ENCODE data around the gene PTTG1. TPM values are rescaled to one million over a fixed set of nuclear protein-coding genes. Genes with fewer than 3 reads are reported as not detected.

The PTTG1 gene
- total RNA-seq, 1 experiment from 2014 or later: 239 TPM

DNA sequence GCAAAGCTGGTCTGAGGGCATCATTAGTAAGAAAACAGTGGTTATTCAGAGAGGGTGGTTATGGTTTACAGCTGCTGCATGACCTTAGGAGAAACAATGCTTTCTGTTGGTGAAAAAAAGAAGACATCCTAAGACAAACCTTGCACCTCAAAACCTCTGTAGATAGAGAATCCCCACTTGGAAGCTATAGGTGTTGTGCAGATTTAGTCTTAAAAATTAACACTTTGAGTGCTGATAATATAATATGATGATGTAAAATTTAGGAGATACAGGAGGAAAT, 1.4 kb upstream of the PTTG1 start:
- ATAC-seq (no peak), DNase-seq (ENCODE audit: low spot score) (no peak)
- Mint-ChIP-seq H3K27ac (peak overlapping the region; percentile 96), H3K36me3 (peaks cover 31% of the 10 kb centered on the region), H3K27me3 (ENCODE audit: low read depth) (no peaks in the 10 kb centered on the region), H3K9me3 (no peaks in the 10 kb centered on the region), H3K4me1 (peaks cover 54% of the 10 kb centered on the region), H3K4me3 (peak overlapping the region; percentile 98)
- ChIA-PET CTCF (interaction anchor here (0.6 to 1.4 kb wide), 2 partner anchors 20 to 65 kb away, joined by 3 to 4 read pairs; partner anchors contain the start of gene FAM200C), POLR2A (no interaction called here)
- TF ChIP-seq JAZF1 (CRISPR knock-in tag; IDR thresholded peaks at IDR 0.05) (no peak), SMAD3 (CRISPR knock-in tag; IDR thresholded peaks at IDR 0.05; ENCODE audit: borderline replicate concordance) (no peak), MXD4 (CRISPR knock-in tag; IDR thresholded peaks at IDR 0.05; ENCODE audit: borderline replicate concordance) (no peak), SP1 (CRISPR knock-in tag; conservative IDR thresholded peaks at IDR 0.05) (no peak), TEAD1 (CRISPR knock-in tag; IDR thresholded peaks at IDR 0.05) (no peak), ESRRA (CRISPR knock-in tag; IDR thresholded peaks at IDR 0.05; ENCODE audit: borderline replicate concordance) (no peak)
- TF ChIP-seq, protein P1, sequence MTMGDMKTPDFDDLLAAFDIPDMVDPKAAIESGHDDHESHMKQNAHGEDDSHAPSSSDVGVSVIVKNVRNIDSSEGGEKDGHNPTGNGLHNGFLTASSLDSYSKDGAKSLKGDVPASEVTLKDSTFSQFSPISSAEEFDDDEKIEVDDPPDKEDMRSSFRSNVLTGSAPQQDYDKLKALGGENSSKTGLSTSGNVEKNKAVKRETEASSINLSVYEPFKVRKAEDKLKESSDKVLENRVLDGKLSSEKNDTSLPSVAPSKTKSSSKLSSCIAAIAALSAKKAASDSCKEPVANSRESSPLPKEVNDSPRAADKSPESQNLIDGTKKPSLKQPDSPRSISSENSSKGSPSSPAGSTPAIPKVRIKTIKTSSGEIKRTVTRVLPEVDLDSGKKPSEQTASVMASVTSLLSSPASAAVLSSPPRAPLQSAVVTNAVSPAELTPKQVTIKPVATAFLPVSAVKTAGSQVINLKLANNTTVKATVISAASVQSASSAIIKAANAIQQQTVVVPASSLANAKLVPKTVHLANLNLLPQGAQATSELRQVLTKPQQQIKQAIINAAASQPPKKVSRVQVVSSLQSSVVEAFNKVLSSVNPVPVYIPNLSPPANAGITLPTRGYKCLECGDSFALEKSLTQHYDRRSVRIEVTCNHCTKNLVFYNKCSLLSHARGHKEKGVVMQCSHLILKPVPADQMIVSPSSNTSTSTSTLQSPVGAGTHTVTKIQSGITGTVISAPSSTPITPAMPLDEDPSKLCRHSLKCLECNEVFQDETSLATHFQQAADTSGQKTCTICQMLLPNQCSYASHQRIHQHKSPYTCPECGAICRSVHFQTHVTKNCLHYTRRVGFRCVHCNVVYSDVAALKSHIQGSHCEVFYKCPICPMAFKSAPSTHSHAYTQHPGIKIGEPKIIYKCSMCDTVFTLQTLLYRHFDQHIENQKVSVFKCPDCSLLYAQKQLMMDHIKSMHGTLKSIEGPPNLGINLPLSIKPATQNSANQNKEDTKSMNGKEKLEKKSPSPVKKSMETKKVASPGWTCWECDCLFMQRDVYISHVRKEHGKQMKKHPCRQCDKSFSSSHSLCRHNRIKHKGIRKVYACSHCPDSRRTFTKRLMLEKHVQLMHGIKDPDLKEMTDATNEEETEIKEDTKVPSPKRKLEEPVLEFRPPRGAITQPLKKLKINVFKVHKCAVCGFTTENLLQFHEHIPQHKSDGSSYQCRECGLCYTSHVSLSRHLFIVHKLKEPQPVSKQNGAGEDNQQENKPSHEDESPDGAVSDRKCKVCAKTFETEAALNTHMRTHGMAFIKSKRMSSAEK (CRISPR knock-in tag; IDR thresholded peaks at IDR 0.05; ENCODE audit: borderline replicate concordance): no peak
- TF ChIP-seq, protein P2, sequence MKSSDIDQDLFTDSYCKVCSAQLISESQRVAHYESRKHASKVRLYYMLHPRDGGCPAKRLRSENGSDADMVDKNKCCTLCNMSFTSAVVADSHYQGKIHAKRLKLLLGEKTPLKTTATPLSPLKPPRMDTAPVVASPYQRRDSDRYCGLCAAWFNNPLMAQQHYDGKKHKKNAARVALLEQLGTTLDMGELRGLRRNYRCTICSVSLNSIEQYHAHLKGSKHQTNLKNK (CRISPR knock-in tag; IDR thresholded peaks at IDR 0.05): no peak
- TF ChIP-seq, protein P3, sequence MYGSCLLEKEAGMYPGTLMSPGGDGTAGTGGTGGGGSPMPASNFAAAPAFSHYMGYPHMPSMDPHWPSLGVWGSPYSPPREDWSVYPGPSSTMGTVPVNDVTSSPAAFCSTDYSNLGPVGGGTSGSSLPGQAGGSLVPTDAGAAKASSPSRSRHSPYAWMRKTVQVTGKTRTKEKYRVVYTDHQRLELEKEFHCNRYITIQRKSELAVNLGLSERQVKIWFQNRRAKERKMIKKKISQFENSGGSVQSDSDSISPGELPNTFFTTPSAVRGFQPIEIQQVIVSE (CRISPR knock-in tag; IDR thresholded peaks at IDR 0.05; ENCODE audit: borderline replicate concordance): no peak
- TF ChIP-seq, protein P4, sequence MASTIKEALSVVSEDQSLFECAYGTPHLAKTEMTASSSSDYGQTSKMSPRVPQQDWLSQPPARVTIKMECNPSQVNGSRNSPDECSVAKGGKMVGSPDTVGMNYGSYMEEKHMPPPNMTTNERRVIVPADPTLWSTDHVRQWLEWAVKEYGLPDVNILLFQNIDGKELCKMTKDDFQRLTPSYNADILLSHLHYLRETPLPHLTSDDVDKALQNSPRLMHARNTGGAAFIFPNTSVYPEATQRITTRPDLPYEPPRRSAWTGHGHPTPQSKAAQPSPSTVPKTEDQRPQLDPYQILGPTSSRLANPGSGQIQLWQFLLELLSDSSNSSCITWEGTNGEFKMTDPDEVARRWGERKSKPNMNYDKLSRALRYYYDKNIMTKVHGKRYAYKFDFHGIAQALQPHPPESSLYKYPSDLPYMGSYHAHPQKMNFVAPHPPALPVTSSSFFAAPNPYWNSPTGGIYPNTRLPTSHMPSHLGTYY (CRISPR knock-in tag; IDR thresholded peaks at IDR 0.05): no peak

DNA sequence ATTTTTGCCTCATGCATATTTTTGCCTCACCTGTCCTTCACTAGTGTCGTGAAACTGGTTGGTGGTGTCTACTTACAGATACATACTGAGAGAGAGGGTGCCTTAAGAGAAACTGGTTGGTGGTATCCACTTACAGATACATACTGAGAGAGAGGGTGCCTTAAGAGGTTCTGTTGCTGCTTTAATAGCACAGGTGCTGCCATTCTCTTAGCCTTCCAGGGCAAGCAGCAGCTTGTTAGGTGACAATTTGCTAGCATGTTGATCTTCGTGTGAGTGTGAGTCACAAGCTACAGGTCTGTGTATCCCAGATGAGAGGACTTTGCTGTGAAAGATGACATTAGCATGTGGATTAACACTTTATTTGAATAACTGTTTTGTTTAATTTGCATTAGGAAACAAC, 1.4 kb downstream of the PTTG1 start:
- POLR2A ChIA-PET: interaction anchor here (0.7 kb wide), 1 partner anchor 304 kb away, joined by 3 read pairs; the partner anchor contains the start of gene PWWP2A
- Mint-ChIP-seq H3K4me1 (peaks cover 49% of the 10 kb centered on the region), H3K27me3 (ENCODE audit: low read depth) (no peaks in the 10 kb centered on the region), H3K4me3 (peak overlapping the region; percentile 95), H3K9me3 (no peaks in the 10 kb centered on the region), H3K36me3 (peaks cover 54% of the 10 kb centered on the region), H3K27ac (no peak overlapping the region)
- ATAC-seq (no peak), DNase-seq (ENCODE audit: low spot score) (no peak)
- CTCF ChIA-PET: interaction anchor here (2.8 kb wide), 1 partner anchor 16 kb away, joined by 26 read pairs; no protein-coding TSS in a partner anchor
- TF ChIP-seq, protein P5, sequence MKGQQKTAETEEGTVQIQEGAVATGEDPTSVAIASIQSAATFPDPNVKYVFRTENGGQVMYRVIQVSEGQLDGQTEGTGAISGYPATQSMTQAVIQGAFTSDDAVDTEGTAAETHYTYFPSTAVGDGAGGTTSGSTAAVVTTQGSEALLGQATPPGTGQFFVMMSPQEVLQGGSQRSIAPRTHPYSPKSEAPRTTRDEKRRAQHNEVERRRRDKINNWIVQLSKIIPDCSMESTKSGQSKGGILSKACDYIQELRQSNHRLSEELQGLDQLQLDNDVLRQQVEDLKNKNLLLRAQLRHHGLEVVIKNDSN (CRISPR knock-in tag; IDR thresholded peaks at IDR 0.05): no peak
- no peak for TF ChIP-seq TP53 (CRISPR knock-in tag; IDR thresholded peaks at IDR 0.05)
- TF ChIP-seq FOXP1 (CRISPR knock-in tag; IDR thresholded peaks at IDR 0.05; ENCODE audit: borderline replicate concordance): no peak
- no peak for TF ChIP-seq SOX15 (CRISPR knock-in tag; IDR thresholded peaks at IDR 0.05)
- TF ChIP-seq EMX1 (CRISPR knock-in tag; IDR thresholded peaks at IDR 0.05): no peak
- no peak for TF ChIP-seq ZNF396 (CRISPR knock-in tag; IDR thresholded peaks at IDR 0.05; ENCODE audit: borderline replicate concordance)
- no peak for TF ChIP-seq NR2C2 (CRISPR knock-in tag; IDR thresholded peaks at IDR 0.05)
- no peak for TF ChIP-seq ZNF671 (CRISPR knock-in tag; IDR thresholded peaks at IDR 0.05)
- no peak for TF ChIP-seq IRF2 (CRISPR knock-in tag; IDR thresholded peaks at IDR 0.05; ENCODE audit: borderline replicate concordance, low read depth)
- TF ChIP-seq, protein P6, sequence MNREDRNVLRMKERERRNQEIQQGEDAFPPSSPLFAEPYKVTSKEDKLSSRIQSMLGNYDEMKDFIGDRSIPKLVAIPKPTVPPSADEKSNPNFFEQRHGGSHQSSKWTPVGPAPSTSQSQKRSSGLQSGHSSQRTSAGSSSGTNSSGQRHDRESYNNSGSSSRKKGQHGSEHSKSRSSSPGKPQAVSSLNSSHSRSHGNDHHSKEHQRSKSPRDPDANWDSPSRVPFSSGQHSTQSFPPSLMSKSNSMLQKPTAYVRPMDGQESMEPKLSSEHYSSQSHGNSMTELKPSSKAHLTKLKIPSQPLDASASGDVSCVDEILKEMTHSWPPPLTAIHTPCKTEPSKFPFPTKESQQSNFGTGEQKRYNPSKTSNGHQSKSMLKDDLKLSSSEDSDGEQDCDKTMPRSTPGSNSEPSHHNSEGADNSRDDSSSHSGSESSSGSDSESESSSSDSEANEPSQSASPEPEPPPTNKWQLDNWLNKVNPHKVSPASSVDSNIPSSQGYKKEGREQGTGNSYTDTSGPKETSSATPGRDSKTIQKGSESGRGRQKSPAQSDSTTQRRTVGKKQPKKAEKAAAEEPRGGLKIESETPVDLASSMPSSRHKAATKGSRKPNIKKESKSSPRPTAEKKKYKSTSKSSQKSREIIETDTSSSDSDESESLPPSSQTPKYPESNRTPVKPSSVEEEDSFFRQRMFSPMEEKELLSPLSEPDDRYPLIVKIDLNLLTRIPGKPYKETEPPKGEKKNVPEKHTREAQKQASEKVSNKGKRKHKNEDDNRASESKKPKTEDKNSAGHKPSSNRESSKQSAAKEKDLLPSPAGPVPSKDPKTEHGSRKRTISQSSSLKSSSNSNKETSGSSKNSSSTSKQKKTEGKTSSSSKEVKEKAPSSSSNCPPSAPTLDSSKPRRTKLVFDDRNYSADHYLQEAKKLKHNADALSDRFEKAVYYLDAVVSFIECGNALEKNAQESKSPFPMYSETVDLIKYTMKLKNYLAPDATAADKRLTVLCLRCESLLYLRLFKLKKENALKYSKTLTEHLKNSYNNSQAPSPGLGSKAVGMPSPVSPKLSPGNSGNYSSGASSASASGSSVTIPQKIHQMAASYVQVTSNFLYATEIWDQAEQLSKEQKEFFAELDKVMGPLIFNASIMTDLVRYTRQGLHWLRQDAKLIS (CRISPR knock-in tag; IDR thresholded peaks at IDR 0.05; ENCODE audit: borderline replicate concordance): no peak
- TF ChIP-seq CBFB (CRISPR knock-in tag; IDR thresholded peaks at IDR 0.05; ENCODE audit: low read depth): no peak
- TF ChIP-seq, protein P7, sequence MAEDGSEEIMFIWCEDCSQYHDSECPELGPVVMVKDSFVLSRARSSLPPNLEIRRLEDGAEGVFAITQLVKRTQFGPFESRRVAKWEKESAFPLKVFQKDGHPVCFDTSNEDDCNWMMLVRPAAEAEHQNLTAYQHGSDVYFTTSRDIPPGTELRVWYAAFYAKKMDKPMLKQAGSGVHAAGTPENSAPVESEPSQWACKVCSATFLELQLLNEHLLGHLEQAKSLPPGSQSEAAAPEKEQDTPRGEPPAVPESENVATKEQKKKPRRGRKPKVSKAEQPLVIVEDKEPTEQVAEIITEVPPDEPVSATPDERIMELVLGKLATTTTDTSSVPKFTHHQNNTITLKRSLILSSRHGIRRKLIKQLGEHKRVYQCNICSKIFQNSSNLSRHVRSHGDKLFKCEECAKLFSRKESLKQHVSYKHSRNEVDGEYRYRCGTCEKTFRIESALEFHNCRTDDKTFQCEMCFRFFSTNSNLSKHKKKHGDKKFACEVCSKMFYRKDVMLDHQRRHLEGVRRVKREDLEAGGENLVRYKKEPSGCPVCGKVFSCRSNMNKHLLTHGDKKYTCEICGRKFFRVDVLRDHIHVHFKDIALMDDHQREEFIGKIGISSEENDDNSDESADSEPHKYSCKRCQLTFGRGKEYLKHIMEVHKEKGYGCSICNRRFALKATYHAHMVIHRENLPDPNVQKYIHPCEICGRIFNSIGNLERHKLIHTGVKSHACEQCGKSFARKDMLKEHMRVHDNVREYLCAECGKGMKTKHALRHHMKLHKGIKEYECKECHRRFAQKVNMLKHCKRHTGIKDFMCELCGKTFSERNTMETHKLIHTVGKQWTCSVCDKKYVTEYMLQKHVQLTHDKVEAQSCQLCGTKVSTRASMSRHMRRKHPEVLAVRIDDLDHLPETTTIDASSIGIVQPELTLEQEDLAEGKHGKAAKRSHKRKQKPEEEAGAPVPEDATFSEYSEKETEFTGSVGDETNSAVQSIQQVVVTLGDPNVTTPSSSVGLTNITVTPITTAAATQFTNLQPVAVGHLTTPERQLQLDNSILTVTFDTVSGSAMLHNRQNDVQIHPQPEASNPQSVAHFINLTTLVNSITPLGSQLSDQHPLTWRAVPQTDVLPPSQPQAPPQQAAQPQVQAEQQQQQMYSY (CRISPR knock-in tag; IDR thresholded peaks at IDR 0.05): no peak

All from WTC11 (cell line).